ENCODE measurements around the gene IL18BP. TPM values are rescaled to one million over a fixed set of nuclear protein-coding genes. Genes with fewer than 3 reads are reported as not detected.

IL18BP gene
- total RNA-seq, 1 donor from 2014 or later, result 1.6 TPM

- DNase-seq (ENCODE audit: low spot score in 2 of 2) (peak; percentile 41 to 75), FAIRE-seq (no peak)
Observed at GRCh38 chr11:72040491-72041363, 42.0 kb downstream of the IL18BP start.

DNA sequence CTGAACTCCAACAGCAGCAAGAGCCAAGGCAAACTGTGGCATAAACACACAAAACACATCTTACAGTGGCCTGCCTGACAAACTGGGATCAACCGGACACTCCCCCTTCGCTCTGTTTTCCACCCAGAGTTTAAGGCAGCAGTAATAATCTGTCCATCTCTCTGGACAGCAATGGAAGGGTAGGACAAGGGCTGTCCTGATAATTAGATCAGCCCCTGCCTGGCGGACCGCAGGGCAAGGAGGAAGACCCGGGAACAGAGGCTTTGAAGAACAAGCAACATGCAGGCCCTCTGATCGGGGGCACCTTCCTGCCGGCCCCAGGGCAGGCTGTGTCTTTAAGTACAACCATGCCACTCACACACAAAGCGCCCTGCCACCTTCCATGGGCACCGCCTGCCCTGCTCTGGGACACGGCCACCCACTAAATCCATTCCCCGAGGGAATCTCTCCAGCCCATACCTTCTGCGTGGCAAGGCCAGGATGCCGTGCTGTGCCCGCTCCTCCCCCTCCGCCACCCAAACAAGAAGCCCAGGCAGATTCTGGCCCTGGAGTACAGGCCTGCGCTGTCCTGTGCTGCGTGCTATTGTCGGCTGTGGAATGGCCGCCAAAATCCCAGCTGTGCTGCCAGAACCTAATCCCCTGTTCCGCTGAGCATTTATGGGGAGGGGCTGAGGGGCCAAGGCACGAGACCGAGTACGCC is 42.8 kb downstream of the IL18BP start:
- DNase-seq (ENCODE audit: low spot score in 2 of 2) (peak; percentile 23 to 49), FAIRE-seq (no peak)

GRCh38 chr11:72042064-72042745 is 43.5 kb downstream of the IL18BP start:
- FAIRE-seq (no peak), DNase-seq (ENCODE audit: low spot score in 2 of 2) (no peak)

DNA sequence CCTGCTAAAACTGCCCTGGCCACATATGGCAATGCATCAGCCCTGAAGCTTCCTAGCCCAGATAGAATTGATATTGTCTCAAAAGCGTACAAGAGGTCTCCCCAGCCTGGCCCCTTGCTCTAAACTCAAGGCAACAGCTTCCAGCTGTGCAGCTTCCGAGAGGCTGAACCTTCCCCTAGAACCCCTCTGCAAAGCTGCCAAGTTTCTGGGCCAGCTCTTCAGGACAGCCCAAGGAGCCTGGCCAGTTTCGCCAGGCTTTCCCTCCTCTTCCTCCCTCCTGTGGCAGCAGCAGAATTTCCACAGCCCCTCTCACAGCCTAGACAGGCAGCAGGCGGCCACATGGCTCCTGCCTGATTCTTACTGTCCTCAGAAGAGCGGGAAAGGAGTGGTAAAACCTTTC is 47.1 kb downstream of the IL18BP start:
- no peak for FAIRE-seq
- no peak for DNase-seq (ENCODE audit: low spot score in 2 of 2)

- no peak for FAIRE-seq
- no peak for DNase-seq (ENCODE audit: low spot score in 2 of 2)
Observed at GRCh38 chr11:72048766-72049460, 50.2 kb downstream of the IL18BP start.

Small RNAs within 50 kb of the gene (small RNA-seq; reads per million reads assigned to genes)
- not detected for gene RNU6-72P

Other genes starting within 250 kb of the IL18BP start
- gene DEFB108B, start 165.7 kb upstream of the IL18BP start, total RNA-seq, result not detected
- gene DEFB131B, start 120.5 kb upstream of the IL18BP start, total RNA-seq, result not detected
- gene XNDC1N, start 70.3 kb upstream of the IL18BP start, total RNA-seq, result 4.9 TPM
- 17.9 TPM for gene RNF121, start 69.9 kb upstream of the IL18BP start, total RNA-seq
- gene NUMA1, start 81.6 kb downstream of the IL18BP start, total RNA-seq, result 110 TPM
- 6.5 TPM for gene LRRC51, start 81.9 kb downstream of the IL18BP start, total RNA-seq
- gene LAMTOR1, start 104.4 kb downstream of the IL18BP start, total RNA-seq, result 44.4 TPM
- gene TOMT, start 107.0 kb downstream of the IL18BP start, total RNA-seq, result not detected
- 17.5 TPM for gene ANAPC15, start 113.8 kb downstream of the IL18BP start, total RNA-seq
- not detected for gene FOLR3, start 136.8 kb downstream of the IL18BP start, total RNA-seq
- not detected for gene FOLR1, start 193.2 kb downstream of the IL18BP start, total RNA-seq
- 5.7 TPM for gene FOLR2, start 217.9 kb downstream of the IL18BP start, total RNA-seq
- 6.5 TPM for gene INPPL1, start 225.9 kb downstream of the IL18BP start, total RNA-seq
- not detected for gene PHOX2A, start 245.3 kb downstream of the IL18BP start, total RNA-seq

Measured in frontal cortex (tissue), 4 donors.